ENCODE results near the gene GREB1L. TPM values are rescaled to one million over a fixed set of nuclear protein-coding genes. Genes with fewer than 3 reads are reported as not detected.

The GREB1L gene
- total and polyA plus RNA-seq, 2 donors (not counting 3 experiments of a cell fraction or from before 2014, with no cell fraction given): 0.22 to 0.41 TPM

DNA sequence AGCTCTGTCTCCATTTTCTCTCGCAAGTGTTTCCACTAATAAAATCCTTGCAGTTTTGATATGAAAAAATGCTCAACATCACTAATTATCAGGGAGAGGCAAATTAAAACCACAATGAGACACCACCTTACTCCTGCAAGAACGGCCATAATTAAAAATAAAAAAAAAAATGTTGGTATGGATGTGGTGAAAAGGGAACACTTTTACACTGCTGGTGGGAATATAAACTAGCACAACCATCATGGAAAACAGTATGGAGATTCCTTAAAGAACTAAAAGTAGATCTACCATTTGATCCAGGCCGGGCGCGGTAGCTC is 49.8 kb upstream of the GREB1L start:
- intact Hi-C loops (cut with micrococcal nuclease): no loop called here
- H3K4me1 ChIP-seq (ENCODE audit: control insufficient read depth, extremely low read depth, insufficient read depth, low read length): no peaks in the 10 kb centered on the region
- FAIRE-seq: no peak

More for the DNA sequence above, 49.8 kb upstream of the GREB1L start:
- Histone ChIP-seq H3K4me2 (ENCODE audit: insufficient read depth, low read length) (no peak overlapping the region), H4K20me1 (replicated peaks; ENCODE audit: control insufficient read depth, extremely low read depth, insufficient read depth, low read length) (no peaks in the 10 kb centered on the region), H3K4me3 (replicated peaks in 1 of 3; ENCODE audit: insufficient read depth in 1 of 3, low read depth in 1 of 3, low read length in 3 of 3) (no peak overlapping the region), H3K27ac (ENCODE audit: insufficient read depth, low read depth, low read length) (no peak overlapping the region), H3K9me1 (replicated peaks; ENCODE audit: control insufficient read depth, extremely low read depth, insufficient read depth, low read length) (no peaks in the 10 kb centered on the region), H3K27me3 (ENCODE audit: control insufficient read depth in 2 of 2, insufficient read depth in 2 of 2, low read length in 2 of 2) (peaks cover 2 to 3% of the 10 kb centered on the region in 2 experiments), H3K9ac (replicated peaks; ENCODE audit: extremely low read depth, insufficient read depth, low read length) (no peak overlapping the region), H3K9me3 (replicated peaks; ENCODE audit: control insufficient read depth, insufficient read depth, low read length) (no peaks in the 10 kb centered on the region), H3K36me3 (ENCODE audit: control insufficient read depth in 2 of 2, extremely low read depth in 1 of 2, insufficient read depth in 2 of 2, low read length in 2 of 2) (no peaks in the 10 kb centered on the region), H2AFZ (ENCODE audit: low read depth, low read length) (no peak overlapping the region), H3K79me2 (ENCODE audit: control insufficient read depth, insufficient read depth, low read length) (no peaks in the 10 kb centered on the region)
- BruUV-seq (replicated peaks): no TSS peak
- TF ChIP-seq CTCF (IDR thresholded peaks at IDR 0.05; ENCODE audit: extremely low read depth in 1 of 2, insufficient read depth in 1 of 2, low read depth in 1 of 2, low read length in 2 of 2): no peak
- TF ChIP-seq JUN (IDR thresholded peaks at IDR 0.05; ENCODE audit: borderline replicate concordance, insufficient read depth, insufficient read length, low read depth): no peak
- TF ChIP-seq, protein P1, sequence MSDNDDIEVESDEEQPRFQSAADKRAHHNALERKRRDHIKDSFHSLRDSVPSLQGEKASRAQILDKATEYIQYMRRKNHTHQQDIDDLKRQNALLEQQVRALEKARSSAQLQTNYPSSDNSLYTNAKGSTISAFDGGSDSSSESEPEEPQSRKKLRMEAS (IDR thresholded peaks at IDR 0.05; ENCODE audit: insufficient read depth, insufficient read length): no peak
- dilution Hi-C loops (cut with MboI; ENCODE audit: extremely low pct_ligation_motif_present, low sequenced_read_pairs): no loop called here
- no peak for DNase-seq (ENCODE audit: low read depth, low spot score)
- POLR2A ChIA-PET: no interaction called here
- CTCF ChIA-PET: interaction anchor here (0.5 to 7.1 kb wide), 15 partner anchors 9 to 409 kb away, joined by 3 to 147 read pairs (median 4); partner anchors contain the start of gene ESCO1
